Right lobe of liver (tissue), 6 donors: ENCODE data around the gene NARS2. TPM values are rescaled to one million over a fixed set of nuclear protein-coding genes. Genes with fewer than 3 reads are reported as not detected.
A peak's percentile ranks its signal among the peaks of the same experiment; 100 is the strongest.
"Not testable (repeated sequence)": the region's sequence is repeated elsewhere in the genome, so short reads cannot be mapped to it uniquely, and the experiment has no call there.

Experiments
- ATAC-seq, 4 donors: fragments of 200-7000 bp; cut with Tn5 transposase; one replicate each; pipeline ENCODE4 v1.9.1; 2020; ENCODE audit warnings: mild to moderate bottlenecking in 4 of 4, moderate library complexity in 4 of 4
- DNase-seq, 3 donors: peaks; one replicate each; pipeline ENCODE4 v3.0.0-alpha.2; 2020
- H3K27ac ChIP-seq, 3 donors: fragments of 200-600 bp; one replicate each; pipeline ENCODE4 v1.8.0; 2022
- H3K27me3 ChIP-seq, 2 donors: fragments of 200-600 bp; one replicate each; pipeline ENCODE4 v1.8.0; 2022
- H3K36me3 ChIP-seq, 4 donors: fragments of 200-600 bp; sonication (generic) in 1 of 4; one replicate each; pipeline versions ENCODE4 v1.5.1 to v1.8.0; 2017 to 2022; ENCODE audit warnings: control low read depth in 1 of 4
- H3K4me1 ChIP-seq, 4 donors: fragments of 200-600 bp; sonication (generic) in 1 of 4; one replicate each; pipeline versions ENCODE4 v1.5.1 to v1.8.0; 2017 to 2022; ENCODE audit warnings: control low read depth in 1 of 4
- H3K4me3 ChIP-seq, 3 donors: fragments of 200-600 bp; one replicate each; pipeline ENCODE4 v1.8.0; 2022
- H3K9me3 ChIP-seq, 4 donors: fragments of 200-600 bp; sonication (generic) in 1 of 4; one replicate each; pipeline versions ENCODE4 v1.5.1 to v1.8.0; 2017 to 2022; ENCODE audit warnings: control low read depth in 1 of 4
- POLR2A ChIP-seq: fragments of 450-650 bp; IDR thresholded peaks from one replicate; pipeline ENCODE4 v1.6.1; 2017; ENCODE audit warnings: antibody characterized with exemption, mild to moderate bottlenecking
- WGBS: methylation state at CpG from one replicate; pipeline ENCODE4 v1.1.6; 2018; ENCODE audit warnings: low coverage, low lambda C conversion rate; ENCODE audit not compliant: insufficient coverage; ENCODE audit errors: missing lambda C conversion rate; 5-methylcytosine and 5-hydroxymethylcytosine counted together
- intact Hi-C, 2 donors: fragments of 100-400 bp; cut with DNase I; formaldehyde crosslinking; loops; one replicate each; pipeline versions ENCODE4 v1.11.2 to v1.14.1; 2022
- total RNA-seq, 6 experiments: library from RNA; depleted of rRNA in 2 of 6; stranded (reverse); fragments of >200 nt in 2 of 6; fragmentation: NEBNext Ultra II Directional in 3 of 6; extraction: Animal tissue kit (Norgen Biotek cat#: 25700) in 3 of 6; gene quantifications; one replicate each; pipeline versions ENCODE4 v1.1.0 to v1.2.4, GENCODE V29; 2016 to 2023
- TF ChIP-seq, protein P1 (sequence below), 4 donors: fragments of 200-600 bp in 3 of 4; fragments of 450-650 bp in 1 of 4; IDR thresholded peaks; one replicate each; pipeline versions ENCODE4 v1.5.1 to v1.8.0; 2016 to 2022; ENCODE audit warnings: antibody characterized with exemption in 4 of 4, mild to moderate bottlenecking in 2 of 4
- donor health status: DM: no; HTN: yes; CAD: no.
- donor health status: DM: no; HTN: no; CAD: no.
- donor health status: DM: no; HTN: no; CAD: no.
- donor health status: DM: no; HTN: yes; CAD: no.
- donor health status: DM: no; HTN: yes; CAD: no.

Gene NARS2
- total RNA-seq, 6 experiments from 2014 or later = 11.5 to 17.4 (median 14.0) TPM

DNA sequence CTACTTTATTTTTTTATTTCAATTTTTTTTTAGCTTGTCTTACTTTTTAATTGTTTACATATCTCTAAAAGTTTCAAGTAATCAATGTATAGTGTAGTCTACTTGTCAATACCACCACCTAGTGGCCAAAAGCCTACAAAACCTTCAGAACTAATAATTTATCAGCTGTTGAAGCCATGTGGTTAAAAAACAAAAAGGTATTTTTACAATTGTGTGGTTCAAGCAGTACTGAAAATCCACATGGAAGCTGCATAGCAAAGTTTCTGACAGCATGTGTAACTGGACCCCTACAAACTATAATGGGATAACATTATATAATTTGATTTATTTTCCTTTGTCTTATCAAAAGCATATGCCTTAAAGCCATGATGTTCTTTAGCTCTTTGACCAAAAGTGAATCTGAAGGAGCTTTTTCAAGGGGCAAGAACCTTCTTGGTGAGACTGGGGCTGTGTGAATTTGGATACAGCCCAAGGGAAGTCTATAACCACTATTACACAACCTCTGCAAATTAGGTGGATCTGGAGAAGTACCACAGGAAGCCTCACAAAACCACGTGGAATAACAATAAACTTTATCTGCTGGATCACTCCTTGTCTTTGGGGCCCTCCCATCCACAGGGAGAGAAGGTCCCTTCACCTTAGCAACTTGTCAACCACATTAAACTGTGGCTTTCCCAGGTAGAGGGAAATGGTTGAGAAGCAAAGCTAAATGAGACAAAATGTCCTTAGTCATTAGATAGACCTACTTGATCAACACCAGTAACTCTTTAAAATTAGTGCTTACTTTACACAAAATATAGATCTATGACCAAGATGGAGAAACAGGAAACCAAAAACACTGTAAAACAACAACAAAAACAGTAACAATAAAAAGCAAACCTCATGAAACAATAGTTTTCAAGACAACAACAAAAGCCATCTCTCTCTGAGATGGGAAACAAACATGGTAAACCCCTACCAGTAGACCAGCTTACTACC, 9.9 kb downstream of the NARS2 start:
- WGBS = 0% methylated on average over 1 of the region's 1 CpG
- intact Hi-C loops = loop anchor here in 1 of 2 donors (10.0 kb wide), 1 partner anchor 150 kb away; the partner anchor contains the start of gene GAB2
- Histone ChIP-seq H3K27ac (no peak overlapping the region), H3K4me3 (no peak overlapping the region), H3K9me3 (no peaks in the 10 kb centered on the region), H3K27me3 (no peaks in the 10 kb centered on the region), H3K36me3 (peaks cover 0 to 38% (median 0%) of the 10 kb centered on the region in 4 donors), H3K4me1 (peaks cover 0 to 15% (median 7%) of the 10 kb centered on the region in 4 donors)
- DNase-seq (no peak), ATAC-seq (peak; percentile 72 to 77 (median 74))
- TF ChIP-seq, protein P1, sequence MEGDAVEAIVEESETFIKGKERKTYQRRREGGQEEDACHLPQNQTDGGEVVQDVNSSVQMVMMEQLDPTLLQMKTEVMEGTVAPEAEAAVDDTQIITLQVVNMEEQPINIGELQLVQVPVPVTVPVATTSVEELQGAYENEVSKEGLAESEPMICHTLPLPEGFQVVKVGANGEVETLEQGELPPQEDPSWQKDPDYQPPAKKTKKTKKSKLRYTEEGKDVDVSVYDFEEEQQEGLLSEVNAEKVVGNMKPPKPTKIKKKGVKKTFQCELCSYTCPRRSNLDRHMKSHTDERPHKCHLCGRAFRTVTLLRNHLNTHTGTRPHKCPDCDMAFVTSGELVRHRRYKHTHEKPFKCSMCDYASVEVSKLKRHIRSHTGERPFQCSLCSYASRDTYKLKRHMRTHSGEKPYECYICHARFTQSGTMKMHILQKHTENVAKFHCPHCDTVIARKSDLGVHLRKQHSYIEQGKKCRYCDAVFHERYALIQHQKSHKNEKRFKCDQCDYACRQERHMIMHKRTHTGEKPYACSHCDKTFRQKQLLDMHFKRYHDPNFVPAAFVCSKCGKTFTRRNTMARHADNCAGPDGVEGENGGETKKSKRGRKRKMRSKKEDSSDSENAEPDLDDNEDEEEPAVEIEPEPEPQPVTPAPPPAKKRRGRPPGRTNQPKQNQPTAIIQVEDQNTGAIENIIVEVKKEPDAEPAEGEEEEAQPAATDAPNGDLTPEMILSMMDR (IDR thresholded peaks at IDR 0.05) = peak; percentile 73 to 83 (median 76)
- no peak for TF ChIP-seq POLR2A

DNA sequence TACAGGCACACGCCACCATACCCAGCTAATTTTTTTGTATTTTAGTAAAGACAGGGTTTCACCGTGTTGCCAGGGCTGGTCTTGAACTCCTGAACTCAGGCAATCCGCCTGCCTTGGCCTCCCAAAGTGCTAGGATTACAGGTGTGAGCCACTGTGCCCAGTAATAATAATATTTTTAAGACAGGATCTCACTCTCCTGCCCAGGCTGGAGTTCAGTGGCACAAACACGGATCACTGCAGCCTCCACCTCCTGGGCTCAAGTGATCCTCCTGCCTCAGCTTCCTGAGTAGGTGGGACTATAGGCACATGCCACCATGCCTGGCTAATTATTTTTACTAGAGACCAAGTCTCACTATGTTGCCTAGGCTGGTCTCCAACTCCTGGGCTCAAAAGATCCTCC, 10.6 kb downstream of the NARS2 start:
- not testable (repeated sequence) for H3K9me3 ChIP-seq, DNase-seq, H3K4me3 ChIP-seq, H3K27me3 ChIP-seq, H3K27ac ChIP-seq
- WGBS = 80% methylated on average over 2 of the region's 4 CpGs
- H3K36me3 ChIP-seq = peaks cover 0 to 32% (median 0%) of the 10 kb centered on the region in 4 donors
- H3K4me1 ChIP-seq = peaks cover 0 to 15% (median 7%) of the 10 kb centered on the region in 4 donors
- intact Hi-C loops = loop anchor here in 1 of 2 donors (10.0 kb wide), 1 partner anchor 149 kb away; the partner anchor contains the start of gene GAB2
- ATAC-seq = peak in 2 of 4 donors; percentile 4 to 5

DNA sequence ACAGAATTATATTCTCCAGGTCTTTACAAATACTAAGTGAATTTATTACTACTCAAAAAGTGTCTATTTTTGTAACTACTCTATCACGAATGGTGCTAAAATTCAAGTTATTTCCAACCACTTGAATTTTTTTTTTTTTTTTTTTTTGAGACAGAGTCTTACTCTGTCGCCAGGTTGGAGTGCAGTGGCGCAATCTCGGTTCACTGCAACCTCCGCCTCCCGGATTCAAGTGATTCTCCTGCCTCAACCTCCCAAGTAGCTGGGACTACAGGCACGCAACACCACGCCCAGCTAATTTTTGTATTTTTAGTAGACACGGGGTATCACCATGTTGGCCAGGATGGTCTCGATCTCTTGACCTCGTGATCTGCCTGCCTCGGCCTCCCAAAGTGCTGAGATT, 11.6 kb downstream of the NARS2 start:
- Histone ChIP-seq H3K36me3 (peaks cover 0 to 29% (median 0%) of the 10 kb centered on the region in 4 donors), H3K4me1 (peaks cover 0 to 15% (median 7%) of the 10 kb centered on the region in 4 donors)
- H3K27ac ChIP-seq, DNase-seq, H3K9me3 ChIP-seq, H3K4me3 ChIP-seq, ATAC-seq, H3K27me3 ChIP-seq: not testable (repeated sequence)
- intact Hi-C loops = loop anchor here in 1 of 2 donors (10.0 kb wide), 1 partner anchor 148 kb away; the partner anchor contains the start of gene GAB2
- WGBS = 79% methylated on average over 7 of the region's 12 CpGs

DNA sequence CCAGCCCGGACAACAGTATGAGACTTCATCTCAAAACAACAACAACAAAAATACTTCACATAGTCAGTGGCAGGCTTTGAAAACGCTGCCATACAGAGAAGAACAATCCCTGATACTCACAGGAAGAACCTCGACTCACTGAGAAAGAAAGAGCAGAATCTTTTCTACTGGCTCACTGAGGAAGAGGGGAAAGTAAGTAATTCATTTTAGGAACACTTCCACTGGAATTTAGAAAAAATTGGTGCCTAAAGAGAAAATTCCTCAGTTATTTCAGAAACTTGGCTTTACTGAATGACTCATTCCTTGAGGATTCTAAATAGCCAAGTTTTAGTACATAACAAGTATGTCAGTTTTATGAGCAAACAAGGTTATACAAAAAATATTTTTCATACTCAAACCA, 12.3 kb downstream of the NARS2 start:
- WGBS = 50% methylated on average over 2 of the region's 3 CpGs
- intact Hi-C loops = loop anchor here in 1 of 2 donors (10.0 kb wide), 1 partner anchor 148 kb away; the partner anchor contains the start of gene GAB2
- DNase-seq = no peak
- Histone ChIP-seq H3K27ac (peak overlapping the region in 1 of 3 donors; percentile 61), H3K9me3 (no peaks in the 10 kb centered on the region), H3K4me1 (peaks cover 0 to 15% (median 7%) of the 10 kb centered on the region in 4 donors), H3K36me3 (peaks cover 0 to 25% (median 0%) of the 10 kb centered on the region in 4 donors), H3K27me3 (no peaks in the 10 kb centered on the region), H3K4me3 (no peak overlapping the region)
- ATAC-seq = no peak
- TF ChIP-seq POLR2A = no peak
- TF ChIP-seq, protein P1 (IDR thresholded peaks at IDR 0.05) = no peak

DNA sequence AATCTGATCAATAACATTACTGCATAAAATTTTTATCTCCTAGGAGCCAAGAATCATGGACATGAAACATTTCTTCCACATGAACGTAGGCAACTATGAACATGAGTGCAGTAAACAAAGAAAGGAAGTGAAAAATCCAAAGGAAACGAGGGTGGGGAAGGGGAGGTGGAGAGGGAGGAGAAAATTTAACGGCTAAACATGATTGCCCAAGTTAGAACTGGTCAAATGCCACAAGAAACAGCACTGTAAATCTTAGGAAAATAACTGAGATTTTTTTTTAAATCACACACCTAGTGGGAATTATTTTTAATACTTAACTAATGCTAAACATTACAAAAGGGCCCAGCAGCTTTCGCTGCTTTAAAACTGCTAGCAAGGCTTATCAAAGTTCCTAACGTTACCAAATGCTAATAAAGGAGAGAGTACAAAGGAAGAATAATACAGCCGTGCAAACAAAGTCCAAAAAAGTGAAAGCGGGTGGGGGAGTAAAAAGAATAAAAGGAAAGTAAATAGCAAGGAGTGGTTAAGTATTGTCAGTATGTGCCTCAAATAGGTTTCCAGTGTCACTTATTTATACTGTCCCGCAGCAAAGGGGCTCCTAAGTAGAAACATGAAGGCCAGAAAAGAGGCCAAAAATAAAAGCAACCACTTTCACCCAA, 13.7 kb downstream of the NARS2 start:
- Histone ChIP-seq H3K4me1 (peaks cover 0 to 15% (median 7%) of the 10 kb centered on the region in 4 donors), H3K4me3 (no peak overlapping the region), H3K27me3 (no peaks in the 10 kb centered on the region), H3K36me3 (peaks cover 0 to 14% (median 0%) of the 10 kb centered on the region in 4 donors), H3K9me3 (no peaks in the 10 kb centered on the region), H3K27ac (peak overlapping the region; percentile 45 to 63 (median 61))
- ATAC-seq = peak; percentile 72 to 81 (median 76)
- WGBS = 7% methylated on average over 8 of the region's 8 CpGs
- intact Hi-C loops = loop anchor here in 1 of 2 donors (10.0 kb wide), 1 partner anchor 146 kb away; the partner anchor contains the start of gene GAB2
- no peak for TF ChIP-seq POLR2A
- TF ChIP-seq, protein P1 (IDR thresholded peaks at IDR 0.05) = no peak
- DNase-seq = no peak
